HepG2 (cell line): ENCODE data around the gene KIF25. TPM values are rescaled to one million over a fixed set of nuclear protein-coding genes. Genes with fewer than 3 reads are reported as not detected.
"Not testable (repeated sequence)": the region's sequence is repeated elsewhere in the genome, so short reads cannot be mapped to it uniquely, and the experiment has no call there.

ENCODE experiments used
- ATAC-seq: fragments of 200-7000 bp; cut with Tn5 transposase; 3 replicates; pipeline ENCODE4 v1.9.1; 2020; ENCODE audit warnings: mild to moderate bottlenecking, moderate library complexity
- BruUV-seq: library from RNA; stranded (reverse); fragments of 400-500 nt; replicated peaks from 2 replicates; lab custom pipeline; 2021; lab: Mats Ljungman, UMichigan
- CTCF ChIA-PET: fragments of 300-600 bp; formaldehyde crosslinking; extraction: SDS; loops from one replicate; lab custom pipeline; 2021; ENCODE audit warnings: low total read pairs, inconsistent platforms, low intra/inter-chr PET ratio; lab: Yijun Ruan, JAX
- POLR2A ChIA-PET: fragments of 350-600 bp; sonication (Branson Sonifier 250); formaldehyde crosslinking; loops from one replicate; lab custom pipeline; 2020; ENCODE audit warnings: antibody characterized with exemption, inconsistent platforms; lab: Yijun Ruan, JAX
- DNase-seq: peaks from one replicate; pipeline ENCODE4 v3.0.0-alpha.2; 2015; ENCODE audit warnings: low spot score
- FAIRE-seq: peaks from 3 replicates; lab custom pipeline; 2011; peaks lifted over from hg19 to GRCh38; lab: Jason Lieb, UNC
- H2AFZ ChIP-seq: one replicate; pipeline ENCODE4 v1.6.1; 2011; ENCODE audit warnings: low read length, inconsistent platforms
- H3K27ac ChIP-seq: fragments of 300-600 bp; 3 replicates; pipeline ENCODE4 v1.8.0; 2011; ENCODE audit warnings: mixed run types, mild to moderate bottlenecking, mixed read lengths, low read length, inconsistent platforms; ENCODE audit not compliant: insufficient read depth; ENCODE audit errors: extremely low read length
- H3K27me3 ChIP-seq, 2 experiments: fragments of 200-600 bp in 1 of 2; 2 replicates in 1 of 2; 3 replicates in 1 of 2; pipeline versions ENCODE4 v1.6.0 to v1.8.0; 2011; ENCODE audit warnings: low read length in 2 of 2, mild to moderate bottlenecking in 2 of 2, moderate library complexity in 2 of 2, inconsistent platforms in 1 of 2; ENCODE audit not compliant: insufficient read depth in 2 of 2, control insufficient read depth in 1 of 2
- H3K36me3 ChIP-seq, 2 experiments: fragments of 200-600 bp in 1 of 2; replicated peaks in 1 of 2; 2 replicates in 1 of 2; 3 replicates in 1 of 2; pipeline versions ENCODE4 v1.5.1 to v1.8.0; 2011; ENCODE audit warnings: low read length in 2 of 2, inconsistent platforms in 1 of 2; ENCODE audit not compliant: insufficient read depth in 2 of 2, control insufficient read depth in 1 of 2
- H3K4me1 ChIP-seq: 2 replicates; pipeline ENCODE4 v1.5.1; 2012; ENCODE audit warnings: low read length, inconsistent platforms; ENCODE audit not compliant: insufficient read depth
- H3K4me2 ChIP-seq: 2 replicates; pipeline ENCODE4 v1.6.0; 2011; ENCODE audit warnings: low read depth, low read length, inconsistent platforms
- H3K4me3 ChIP-seq, 3 experiments: fragments of 200-600 bp in 1 of 3; sonication (generic), shearing (Covaris generic) in 1 of 3; replicated peaks in 1 of 3; 2 replicates each; pipeline ENCODE4 v1.5.1; 2011 to 2016; ENCODE audit warnings: low read length in 3 of 3, inconsistent platforms in 2 of 3, low read depth in 2 of 3, mild to moderate bottlenecking in 2 of 3, control low read depth in 1 of 3, mixed read lengths in 1 of 3; ENCODE audit not compliant: insufficient read depth in 1 of 3
- H3K79me2 ChIP-seq: one replicate; pipeline ENCODE4 v1.6.1; 2011; ENCODE audit warnings: low read length, inconsistent platforms; ENCODE audit not compliant: insufficient read depth
- H3K9ac ChIP-seq: 2 replicates; pipeline ENCODE4 v1.6.0; 2011; ENCODE audit warnings: mild to moderate bottlenecking, low read depth, low read length, inconsistent platforms; ENCODE audit not compliant: insufficient read depth
- H3K9me3 ChIP-seq: 2 replicates; pipeline ENCODE4 v1.5.1; 2012; ENCODE audit warnings: mild to moderate bottlenecking, low read length
- H4K20me1 ChIP-seq: 2 replicates; pipeline ENCODE4 v1.6.0; 2011; ENCODE audit warnings: inconsistent platforms, mild to moderate bottlenecking, low read length, moderate library complexity; ENCODE audit not compliant: insufficient read depth
- ARNT ChIP-seq: fragments of 450-650 bp; IDR thresholded peaks from 2 replicates; pipeline ENCODE4 v1.6.1; 2017
- ISL2 ChIP-seq: sonication (generic); formaldehyde crosslinking; IDR thresholded peaks from 2 replicates; pipeline ENCODE4 v1.5.0; 2020; ENCODE audit warnings: missing genetic modification reagents
- JUND ChIP-seq: sonication (generic); formaldehyde crosslinking; IDR thresholded peaks from 2 replicates; pipeline ENCODE4 v1.8.0; 2022; ENCODE audit warnings: mild to moderate bottlenecking, missing genetic modification reagents
- KLF9 ChIP-seq: IDR thresholded peaks from 2 replicates; pipeline ENCODE4 v1.6.1; 2016; ENCODE audit warnings: low read depth
- MTF1 ChIP-seq: sonication (generic); formaldehyde crosslinking; IDR thresholded peaks from 2 replicates; pipeline ENCODE4 v1.5.0; 2020; ENCODE audit warnings: missing genetic modification reagents
- NFRKB ChIP-seq: fragments of 450-650 bp; IDR thresholded peaks from 2 replicates; pipeline ENCODE4 v1.6.1; 2017
- POLR2A ChIP-seq, 2 experiments: IDR thresholded peaks; 2 replicates each; pipeline ENCODE4 v1.6.1; 2011; ENCODE audit warnings: low read depth in 2 of 2, low read length in 2 of 2, mild to moderate bottlenecking in 1 of 2, moderate library complexity in 1 of 2; ENCODE audit not compliant: insufficient read depth in 1 of 2
- THYN1 ChIP-seq: sonication (generic); formaldehyde crosslinking; IDR thresholded peaks from 2 replicates; pipeline ENCODE4 v1.8.1; 2023; ENCODE audit warnings: low read depth, mild to moderate bottlenecking, moderate library complexity, missing genetic modification reagents, borderline replicate concordance
- ZFP37 ChIP-seq: sonication (generic); formaldehyde crosslinking; IDR thresholded peaks from 2 replicates; pipeline ENCODE4 v1.4.0; 2020; ENCODE audit warnings: missing genetic modification reagents, borderline replicate concordance
- ZSCAN9 ChIP-seq: IDR thresholded peaks from 2 replicates; pipeline ENCODE4 v1.6.1; 2016; ENCODE audit warnings: borderline replicate concordance
- WGBS: methylation state at CpG from one replicate; pipeline ENCODE4 v1.1.6; 2017; ENCODE audit warnings: low lambda C conversion rate; 5-methylcytosine and 5-hydroxymethylcytosine counted together
- in situ Hi-C: cut with HindIII; loops from 2 replicates; pipeline ENCODE4 v1.10.0; 2017; ENCODE audit warnings: low pct_unique_long_range_greater_than_20kb; ENCODE audit not compliant: extremely low pct_ligation_motif_present
- intact Hi-C: fragments of 100-400 bp; cut with micrococcal nuclease; formaldehyde crosslinking; loops from one replicate; pipeline ENCODE4 v1.10.0; 2022; ENCODE audit not compliant: unreplicated experiment
- polyA plus RNA-seq, 8 experiments: library from polyadenylated mRNA; depleted of rRNA in 3 of 8; stranded (reverse) in 7 of 8; unstranded in 1 of 8; fragments of >200 nt; fragmentation: Illumina TruSeq in 4 of 8; extraction: Trizol in 4 of 8; gene quantifications; 2 replicates each; pipeline versions ENCODE4 v1.2.1 to v1.2.3, GENCODE V29; 2011 to 2016; ENCODE audit warnings: low read depth in 4 of 8, missing spikeins in 1 of 8, mixed read lengths in 1 of 8; ENCODE audit not compliant: insufficient read depth in 1 of 8
- total RNA-seq, 5 experiments: library from RNA; depleted of rRNA; stranded (reverse); fragments of >200 nt; fragmentation: Illumina TruSeq; extraction: Trizol; gene quantifications; 2 replicates each; pipeline ENCODE4 v1.2.3, GENCODE V29; 2016; ENCODE audit warnings: low read depth in 1 of 5
- TF ChIP-seq, protein P1 (sequence below): IDR thresholded peaks from 2 replicates; pipeline ENCODE4 v1.6.1; 2016; ENCODE audit warnings: low read depth
- TF ChIP-seq, protein P2 (sequence below): sonication (generic); formaldehyde crosslinking; IDR thresholded peaks from 2 replicates; pipeline ENCODE4 v1.5.0; 2020; ENCODE audit warnings: mild to moderate bottlenecking, missing genetic modification reagents
- TF ChIP-seq, protein P3 (sequence below): IDR thresholded peaks from 2 replicates; pipeline ENCODE4 v1.6.1; 2016; ENCODE audit warnings: mild to moderate bottlenecking, missing biosample characterization, missing genetic modification reagents

The KIF25 gene
- total and polyA plus RNA-seq, 2 of the 13 experiments (the other 11 are each of a cell fraction or from before 2014, with no cell fraction given) = not detected

DNA sequence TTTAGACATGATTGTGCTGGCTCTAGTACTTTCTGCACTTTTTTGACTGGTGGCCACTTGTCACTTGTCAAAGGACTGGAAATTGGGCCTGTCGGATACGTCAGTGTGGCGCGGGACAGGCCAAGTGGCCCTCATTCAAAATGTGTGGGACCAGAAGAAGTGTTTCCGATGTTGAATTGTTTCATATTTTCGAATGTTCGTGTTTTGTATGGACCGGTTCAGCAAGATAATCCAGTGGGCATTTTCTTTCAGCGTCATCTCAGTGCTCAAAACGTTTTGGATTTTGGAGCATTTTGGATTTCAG is 3.5 kb downstream of the KIF25 start (continued):
- TF ChIP-seq ZSCAN9 (CRISPR knock-in tag) (no peak), JUND (no peak), ISL2 (CRISPR knock-in tag) (no peak), POLR2A (IDR thresholded peaks at IDR 0.05; ENCODE audit: insufficient read depth in 1 of 2, low read depth in 2 of 2, low read length in 2 of 2) (no peak), KLF9 (CRISPR knock-in tag) (no peak)
- TF ChIP-seq, protein P1, sequence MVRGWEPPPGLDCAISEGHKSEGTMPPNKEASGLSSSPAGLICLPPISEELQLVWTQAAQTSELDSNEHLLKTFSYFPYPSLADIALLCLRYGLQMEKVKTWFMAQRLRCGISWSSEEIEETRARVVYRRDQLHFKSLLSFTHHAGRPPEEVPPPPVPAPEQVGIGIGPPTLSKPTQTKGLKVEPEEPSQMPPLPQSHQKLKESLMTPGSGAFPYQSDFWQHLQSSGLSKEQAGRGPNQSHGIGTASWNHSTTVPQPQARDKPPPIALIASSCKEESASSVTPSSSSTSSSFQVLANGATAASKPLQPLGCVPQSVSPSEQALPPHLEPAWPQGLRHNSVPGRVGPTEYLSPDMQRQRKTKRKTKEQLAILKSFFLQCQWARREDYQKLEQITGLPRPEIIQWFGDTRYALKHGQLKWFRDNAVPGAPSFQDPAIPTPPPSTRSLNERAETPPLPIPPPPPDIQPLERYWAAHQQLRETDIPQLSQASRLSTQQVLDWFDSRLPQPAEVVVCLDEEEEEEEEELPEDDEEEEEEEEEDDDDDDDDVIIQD (CRISPR knock-in tag) = no peak

DNA sequence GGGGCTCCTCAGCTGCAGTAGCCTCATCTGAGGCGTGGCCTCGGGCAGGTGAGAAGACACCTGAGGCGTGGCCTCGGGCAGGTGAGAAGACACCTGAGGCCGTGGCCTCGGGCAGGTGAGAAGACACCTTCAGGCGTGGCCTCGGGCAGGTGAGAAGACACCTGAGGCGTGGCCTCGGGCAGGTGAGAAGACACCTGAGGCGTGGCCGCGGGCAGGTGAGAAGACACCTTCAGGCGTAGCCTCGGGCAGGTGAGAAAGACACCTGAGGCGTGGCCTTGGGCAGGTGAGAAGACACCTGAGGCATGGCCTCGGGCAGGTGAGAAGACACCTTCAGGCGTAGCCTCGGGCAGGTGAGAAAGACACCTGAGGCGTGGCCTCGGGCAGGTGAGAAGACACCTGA is 4.0 kb downstream of the KIF25 start:
- ATAC-seq, H3K9me3 ChIP-seq, H3K36me3 ChIP-seq, BruUV-seq, H3K79me2 ChIP-seq, POLR2A ChIA-PET, FAIRE-seq, H4K20me1 ChIP-seq, H3K9ac ChIP-seq, H3K4me2 ChIP-seq, H3K27ac ChIP-seq, H3K4me3 ChIP-seq, H3K4me1 ChIP-seq, intact Hi-C loops, H2AFZ ChIP-seq, CTCF ChIA-PET, DNase-seq, in situ Hi-C loops: not testable (repeated sequence)
- WGBS = 39% methylated on average over 6 of the region's 21 CpGs
- H3K27me3 ChIP-seq = peaks cover 2 to 42% of the 10 kb centered on the region in 2 experiments; a peak in 4 of 5 replicates

DNA sequence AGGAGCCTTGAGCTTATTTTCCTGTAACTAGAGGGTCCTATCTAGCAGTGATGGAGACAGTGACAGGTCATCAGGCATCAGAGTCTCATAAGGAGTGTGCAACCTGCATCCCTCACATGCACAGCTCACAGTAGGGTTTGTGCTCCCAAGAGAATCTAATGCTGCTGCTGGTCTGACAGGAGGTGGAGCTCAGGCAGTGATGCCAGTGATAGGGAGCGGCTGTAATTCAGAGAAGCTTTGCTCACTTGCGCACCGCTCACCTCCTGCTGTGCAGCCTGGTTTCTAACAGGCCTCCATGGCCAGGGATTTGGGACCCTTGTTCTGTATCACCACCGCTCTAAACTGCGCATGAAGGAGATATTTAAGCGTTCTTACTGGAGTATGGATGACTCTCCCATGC is 5.3 kb downstream of the KIF25 start:
- no peak overlapping the region for H3K4me2 ChIP-seq
- DNase-seq (no peak), ATAC-seq (no peak), FAIRE-seq (no peak)
- H3K79me2 ChIP-seq = no peaks in the 10 kb centered on the region
- no peaks in the 10 kb centered on the region for H4K20me1 ChIP-seq
- H3K27ac ChIP-seq = no peak overlapping the region
- H3K27me3 ChIP-seq = peaks cover 0 to 38% of the 10 kb centered on the region in 2 experiments; a peak in 4 of 5 replicates
- no peaks in the 10 kb centered on the region for H3K4me1 ChIP-seq
- BruUV-seq = no TSS peak
- in situ Hi-C loops = no loop called here
- no peak overlapping the region for H2AFZ ChIP-seq
- ChIA-PET CTCF (no interaction called here), POLR2A (no interaction called here)
- H3K9me3 ChIP-seq = no peaks in the 10 kb centered on the region
- H3K4me3 ChIP-seq = no peak overlapping the region
- intact Hi-C loops = no loop called here
- no peak overlapping the region for H3K9ac ChIP-seq
- whole genome bisulfite sequencing = 72% methylated on average over 6 of the region's 6 CpGs
- H3K36me3 ChIP-seq = no peaks in the 10 kb centered on the region
- TF ChIP-seq THYN1 (CRISPR knock-in tag) (no peak), NFRKB (no peak), ARNT (no peak), MTF1 (CRISPR knock-in tag) (no peak), ZFP37 (CRISPR knock-in tag) (no peak)
- TF ChIP-seq, protein P2, sequence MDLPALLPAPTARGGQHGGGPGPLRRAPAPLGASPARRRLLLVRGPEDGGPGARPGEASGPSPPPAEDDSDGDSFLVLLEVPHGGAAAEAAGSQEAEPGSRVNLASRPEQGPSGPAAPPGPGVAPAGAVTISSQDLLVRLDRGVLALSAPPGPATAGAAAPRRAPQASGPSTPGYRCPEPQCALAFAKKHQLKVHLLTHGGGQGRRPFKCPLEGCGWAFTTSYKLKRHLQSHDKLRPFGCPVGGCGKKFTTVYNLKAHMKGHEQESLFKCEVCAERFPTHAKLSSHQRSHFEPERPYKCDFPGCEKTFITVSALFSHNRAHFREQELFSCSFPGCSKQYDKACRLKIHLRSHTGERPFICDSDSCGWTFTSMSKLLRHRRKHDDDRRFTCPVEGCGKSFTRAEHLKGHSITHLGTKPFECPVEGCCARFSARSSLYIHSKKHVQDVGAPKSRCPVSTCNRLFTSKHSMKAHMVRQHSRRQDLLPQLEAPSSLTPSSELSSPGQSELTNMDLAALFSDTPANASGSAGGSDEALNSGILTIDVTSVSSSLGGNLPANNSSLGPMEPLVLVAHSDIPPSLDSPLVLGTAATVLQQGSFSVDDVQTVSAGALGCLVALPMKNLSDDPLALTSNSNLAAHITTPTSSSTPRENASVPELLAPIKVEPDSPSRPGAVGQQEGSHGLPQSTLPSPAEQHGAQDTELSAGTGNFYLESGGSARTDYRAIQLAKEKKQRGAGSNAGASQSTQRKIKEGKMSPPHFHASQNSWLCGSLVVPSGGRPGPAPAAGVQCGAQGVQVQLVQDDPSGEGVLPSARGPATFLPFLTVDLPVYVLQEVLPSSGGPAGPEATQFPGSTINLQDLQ (CRISPR knock-in tag) = no peak
- TF ChIP-seq, protein P3, sequence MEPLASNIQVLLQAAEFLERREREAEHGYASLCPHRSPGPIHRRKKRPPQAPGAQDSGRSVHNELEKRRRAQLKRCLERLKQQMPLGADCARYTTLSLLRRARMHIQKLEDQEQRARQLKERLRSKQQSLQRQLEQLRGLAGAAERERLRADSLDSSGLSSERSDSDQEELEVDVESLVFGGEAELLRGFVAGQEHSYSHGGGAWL (CRISPR knock-in tag) = no peak
